ENCODE measurements around the gene MMP28.

MMP28 gene, protein sequence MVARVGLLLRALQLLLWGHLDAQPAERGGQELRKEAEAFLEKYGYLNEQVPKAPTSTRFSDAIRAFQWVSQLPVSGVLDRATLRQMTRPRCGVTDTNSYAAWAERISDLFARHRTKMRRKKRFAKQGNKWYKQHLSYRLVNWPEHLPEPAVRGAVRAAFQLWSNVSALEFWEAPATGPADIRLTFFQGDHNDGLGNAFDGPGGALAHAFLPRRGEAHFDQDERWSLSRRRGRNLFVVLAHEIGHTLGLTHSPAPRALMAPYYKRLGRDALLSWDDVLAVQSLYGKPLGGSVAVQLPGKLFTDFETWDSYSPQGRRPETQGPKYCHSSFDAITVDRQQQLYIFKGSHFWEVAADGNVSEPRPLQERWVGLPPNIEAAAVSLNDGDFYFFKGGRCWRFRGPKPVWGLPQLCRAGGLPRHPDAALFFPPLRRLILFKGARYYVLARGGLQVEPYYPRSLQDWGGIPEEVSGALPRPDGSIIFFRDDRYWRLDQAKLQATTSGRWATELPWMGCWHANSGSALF

DNA sequence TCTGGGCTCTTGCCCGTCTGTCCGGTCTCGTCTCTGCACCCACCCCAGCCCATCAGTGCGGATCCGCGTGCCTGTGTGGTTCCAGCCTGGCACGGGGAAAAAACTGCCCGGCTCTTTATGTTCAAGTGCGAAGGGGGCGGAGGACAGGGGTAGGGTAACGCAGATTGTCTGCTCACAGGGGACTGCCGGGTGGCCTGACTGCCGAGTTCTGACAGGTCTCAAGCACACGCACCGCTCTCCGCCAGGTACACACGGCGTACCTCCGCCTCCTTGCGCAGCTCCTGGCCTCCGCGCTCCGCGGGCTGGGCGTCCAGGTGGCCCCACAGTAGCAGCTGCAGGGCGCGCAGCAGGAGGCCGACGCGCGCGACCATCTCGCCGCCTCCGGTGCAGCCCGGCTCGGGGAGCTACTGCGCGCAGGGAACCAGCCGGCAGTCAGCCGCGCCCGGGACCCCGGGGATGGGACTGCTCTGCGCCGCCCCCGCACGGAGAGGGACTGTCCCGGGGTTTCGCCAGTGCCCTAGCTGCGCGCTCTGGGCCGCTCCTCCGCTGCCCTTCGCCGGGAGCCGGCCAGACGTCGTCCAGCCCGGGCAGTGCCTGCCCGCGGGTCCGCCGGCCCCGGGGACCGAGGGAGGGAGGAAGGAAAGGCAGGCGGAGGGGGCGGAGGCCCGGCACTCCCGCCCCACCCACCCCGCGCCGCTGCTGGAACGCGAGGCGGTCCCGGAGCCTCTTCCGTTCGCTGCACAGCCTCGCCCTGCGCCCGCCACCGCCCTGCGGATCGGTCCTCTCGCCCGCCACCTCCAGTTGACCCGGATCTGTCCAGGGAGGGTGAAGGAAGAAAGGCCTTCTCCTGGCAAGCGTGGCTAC is at the start of gene MMP28:
MMP28 (minus strand) TSS at position 635 of the 864 bp plus-strand sequence; CDS start at position 371, 264 bp downstream.
- peak; percentile 32 for DNase-seq (ENCODE audit: low read depth)

DNA sequence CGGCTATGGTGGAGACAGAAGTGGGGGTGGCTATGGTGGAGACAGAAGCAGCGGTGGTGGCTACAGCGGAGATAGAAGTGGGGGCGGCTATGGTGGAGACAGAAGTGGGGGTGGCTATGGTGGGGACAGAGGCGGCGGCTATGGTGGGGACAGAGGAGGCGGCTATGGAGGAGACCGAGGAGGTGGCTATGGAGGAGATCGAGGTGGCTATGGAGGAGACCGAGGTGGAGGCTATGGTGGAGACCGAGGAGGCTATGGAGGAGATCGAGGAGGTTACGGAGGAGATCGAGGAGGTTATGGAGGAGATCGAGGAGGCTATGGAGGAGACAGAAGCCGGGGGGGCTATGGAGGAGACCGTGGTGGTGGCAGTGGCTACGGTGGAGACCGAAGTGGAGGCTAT is 49.1 kb upstream of the MMP28 start:
- DNase-seq (ENCODE audit: low read depth): no peak

DNA sequence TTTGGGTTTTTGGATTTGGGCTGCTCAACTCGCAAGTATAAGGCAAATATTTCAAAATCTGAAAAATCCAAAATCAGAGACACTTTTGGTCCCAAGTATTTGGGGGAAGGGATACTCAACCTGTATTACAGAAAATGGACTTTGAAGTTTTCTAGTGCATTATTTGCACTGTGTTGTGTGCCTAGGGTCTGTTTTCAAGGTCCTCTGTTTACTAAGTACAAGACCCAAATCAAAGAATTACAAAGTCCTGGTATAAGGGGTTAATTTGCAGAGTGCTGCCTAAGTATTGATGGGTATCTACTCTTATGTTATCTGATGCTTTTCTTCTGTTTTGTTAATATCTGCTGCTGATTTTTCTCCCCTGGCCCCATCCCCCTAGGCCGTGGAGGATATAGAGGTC is 48.3 kb upstream of the MMP28 start:
- no peak for DNase-seq (ENCODE audit: low read depth)

DNA sequence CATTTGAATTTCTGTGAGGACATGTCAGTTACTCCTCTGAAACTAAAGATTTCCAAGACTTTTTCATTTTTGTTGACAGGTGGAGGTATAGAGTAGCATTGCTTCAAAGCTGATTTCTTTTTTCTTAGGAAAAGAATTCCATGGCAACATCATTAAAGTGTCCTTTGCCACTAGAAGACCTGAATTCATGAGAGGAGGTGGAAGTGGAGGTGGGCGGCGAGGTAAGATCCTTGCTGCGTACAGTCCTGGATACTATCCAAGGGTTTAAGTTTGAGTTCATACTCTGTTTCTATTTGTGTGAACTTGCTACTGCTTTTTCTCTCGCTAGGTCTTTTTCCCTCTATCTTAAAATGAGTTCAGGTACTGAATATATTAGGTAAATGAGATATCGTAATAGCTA is 46.8 kb upstream of the MMP28 start:
- DNase-seq (ENCODE audit: low read depth): no peak

DNA sequence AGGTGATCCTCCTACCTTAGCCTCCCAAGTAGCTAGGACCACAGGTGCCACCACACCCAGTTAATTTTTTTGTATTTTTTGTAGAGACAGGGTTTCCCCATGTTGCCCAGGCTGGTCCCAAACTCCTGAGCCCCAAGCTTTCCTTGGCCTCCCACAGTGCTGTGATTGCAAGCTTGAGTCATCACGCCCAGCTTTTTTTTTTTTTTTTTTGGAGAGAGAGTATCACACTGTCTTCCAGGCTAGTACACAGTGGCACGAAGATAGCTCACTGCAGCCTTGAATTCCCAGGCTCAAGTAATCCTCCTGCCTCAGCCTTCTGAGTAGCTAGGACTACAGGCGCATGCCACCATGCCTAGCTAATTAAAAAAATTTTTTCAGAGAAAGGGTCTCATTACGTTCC is 46.1 kb upstream of the MMP28 start:
- DNase-seq (ENCODE audit: low read depth): no peak

DNA sequence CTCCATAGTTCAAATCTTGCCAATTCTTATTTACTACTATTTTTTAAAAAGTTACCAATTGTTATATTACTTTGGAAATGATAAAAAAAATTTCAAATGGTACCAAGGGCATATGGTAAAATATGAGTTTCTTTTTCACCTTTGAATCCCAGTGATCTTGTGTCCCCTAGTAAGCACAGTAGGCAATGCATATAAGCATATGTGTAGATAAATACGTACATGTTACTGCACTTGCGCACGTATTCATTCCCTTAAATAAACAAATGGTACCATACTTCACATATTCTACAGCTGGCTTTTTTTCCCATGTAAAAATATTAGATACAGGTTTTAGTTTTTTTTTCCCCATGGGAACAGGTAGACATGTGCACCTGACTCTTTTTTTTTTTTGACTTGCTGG is 45.7 kb upstream of the MMP28 start:
- no peak for DNase-seq (ENCODE audit: low read depth)

DNA sequence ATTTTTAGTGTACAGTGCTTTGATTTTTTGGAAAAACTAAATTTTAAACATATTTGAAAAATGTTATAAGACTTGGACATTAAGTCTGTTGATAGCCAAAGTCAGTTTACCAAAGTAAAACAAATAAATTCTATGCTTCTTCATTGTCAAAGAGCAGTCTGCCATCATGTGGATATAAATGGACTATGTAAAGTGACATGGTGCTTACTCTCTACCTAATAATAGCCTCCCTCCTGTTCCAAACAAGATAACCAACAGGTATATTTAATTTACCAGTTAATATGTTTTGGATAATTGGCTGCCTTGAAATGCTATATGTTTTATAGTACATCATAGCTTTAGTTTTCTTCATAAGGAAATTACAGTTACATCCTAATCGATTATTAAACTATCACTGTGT is 29.8 kb upstream of the MMP28 start:
- DNase-seq (ENCODE audit: low read depth): no peak

DNA sequence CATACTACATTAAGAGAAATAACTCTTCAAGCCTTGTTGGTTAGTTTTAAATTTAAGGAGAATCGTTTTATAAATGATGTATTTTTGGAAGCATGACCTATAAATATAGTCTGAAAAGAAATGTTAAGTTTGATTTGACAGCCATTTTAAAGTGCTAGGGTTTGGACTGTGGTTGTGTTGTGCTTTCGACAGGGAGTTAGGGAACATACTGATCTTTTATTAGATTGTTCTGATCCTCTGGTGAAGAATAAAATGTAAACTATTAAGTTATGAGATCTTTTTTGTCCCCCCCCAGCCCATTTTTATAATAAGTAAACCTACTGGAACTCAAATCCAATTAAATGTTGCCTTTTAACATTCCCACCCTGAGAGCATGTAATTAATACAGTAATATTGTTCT is 25.9 kb upstream of the MMP28 start:
- no peak for DNase-seq (ENCODE audit: low read depth)

DNA sequence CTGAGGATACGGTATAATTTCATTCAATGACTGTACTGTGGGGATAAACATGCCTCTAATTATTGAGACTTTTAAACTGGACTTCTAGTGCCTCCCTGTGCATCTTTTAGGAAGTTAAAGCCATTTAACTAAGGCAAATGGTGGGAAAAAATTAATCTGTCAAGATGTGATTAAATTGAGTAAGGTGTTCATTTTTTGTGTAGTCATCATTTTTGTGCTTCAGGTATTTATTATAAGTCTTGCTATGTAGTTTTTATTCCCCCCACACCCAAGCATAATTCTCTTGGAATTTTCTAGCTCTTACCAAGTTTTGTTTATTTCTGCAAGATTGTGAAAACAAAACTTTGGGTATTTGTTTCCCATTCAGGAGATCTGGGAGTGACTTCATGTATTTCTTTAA is 24.0 kb upstream of the MMP28 start:
- no peak for DNase-seq (ENCODE audit: low read depth)

DNA sequence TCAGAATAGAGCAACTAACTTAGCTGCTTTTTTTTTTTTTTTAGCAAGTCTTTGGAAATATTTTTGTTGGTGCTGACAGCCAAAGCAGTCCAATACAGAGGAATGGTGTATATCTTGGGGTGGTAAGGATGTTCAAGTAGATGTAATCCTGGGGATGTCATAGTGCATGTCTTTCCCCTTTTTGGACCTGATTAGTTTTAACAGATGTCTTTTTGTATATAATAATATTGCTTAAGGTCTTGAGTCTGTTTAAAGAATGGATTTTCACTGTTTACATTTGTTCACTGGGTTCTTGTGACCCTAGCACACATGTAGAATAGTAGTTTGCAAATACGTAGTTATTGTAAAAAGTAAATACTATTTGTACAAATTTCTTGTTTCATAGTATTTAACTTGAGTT is 21.8 kb upstream of the MMP28 start:
- no peak for DNase-seq (ENCODE audit: low read depth)

DNA sequence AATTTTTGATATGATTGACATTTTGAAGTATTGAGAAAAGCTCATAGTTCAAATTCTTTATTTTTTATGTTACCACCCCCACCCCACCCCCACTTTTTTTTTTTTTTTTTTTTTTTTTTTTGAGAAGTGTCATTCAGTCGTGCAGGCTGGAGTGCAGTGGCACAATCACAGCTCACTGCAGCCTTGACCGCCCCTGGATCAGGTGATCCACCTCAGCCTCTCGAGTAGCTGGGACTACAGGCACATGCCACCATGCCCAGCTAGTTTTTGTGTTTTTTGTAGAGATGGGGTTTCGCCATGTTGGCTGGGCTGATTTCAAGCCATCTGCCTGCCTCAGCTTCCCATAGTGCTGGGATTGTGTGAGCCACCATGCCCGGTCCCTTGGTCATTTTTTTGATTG is 21.3 kb upstream of the MMP28 start:
- DNase-seq (ENCODE audit: low read depth): no peak

DNA sequence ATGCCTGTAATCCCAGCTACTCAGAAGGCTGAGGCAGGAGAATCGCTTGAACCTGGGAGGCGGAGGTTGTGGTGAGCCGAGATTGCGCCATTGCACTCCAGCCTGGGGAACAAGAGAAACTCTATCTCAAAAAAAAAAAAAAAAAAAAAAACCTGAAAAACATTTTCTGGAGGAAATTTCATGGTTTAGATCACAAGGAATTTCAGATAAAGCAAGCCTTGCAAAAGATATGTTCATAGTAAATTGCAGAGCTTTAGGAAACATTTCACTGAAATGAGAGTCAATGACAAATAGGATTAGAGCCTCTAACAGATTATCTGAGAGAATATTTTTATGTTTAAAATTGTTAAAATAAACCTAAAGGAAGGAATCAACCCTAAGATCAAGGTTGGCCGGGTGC is 17.0 kb upstream of the MMP28 start:
- no peak for DNase-seq (ENCODE audit: low read depth)

DNA sequence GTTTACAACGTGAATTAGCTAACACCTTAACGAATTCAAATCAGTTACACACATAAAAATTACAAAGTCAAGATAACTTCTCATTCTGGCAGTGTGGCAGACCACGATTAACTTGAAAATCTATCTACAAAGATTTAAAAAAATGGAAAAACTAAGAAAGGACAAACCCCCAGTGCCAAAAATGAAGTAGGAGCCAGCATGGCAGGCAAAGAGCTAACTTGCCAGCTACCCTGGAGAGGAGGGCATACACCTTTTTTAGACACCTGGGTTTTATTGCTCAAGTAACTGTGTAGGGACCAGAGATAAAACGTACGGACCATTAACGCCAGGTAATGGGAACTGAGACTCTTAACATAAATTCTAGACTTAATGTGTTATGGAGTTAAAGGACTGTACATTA is 16.3 kb upstream of the MMP28 start:
- no peak for DNase-seq (ENCODE audit: low read depth)

DNA sequence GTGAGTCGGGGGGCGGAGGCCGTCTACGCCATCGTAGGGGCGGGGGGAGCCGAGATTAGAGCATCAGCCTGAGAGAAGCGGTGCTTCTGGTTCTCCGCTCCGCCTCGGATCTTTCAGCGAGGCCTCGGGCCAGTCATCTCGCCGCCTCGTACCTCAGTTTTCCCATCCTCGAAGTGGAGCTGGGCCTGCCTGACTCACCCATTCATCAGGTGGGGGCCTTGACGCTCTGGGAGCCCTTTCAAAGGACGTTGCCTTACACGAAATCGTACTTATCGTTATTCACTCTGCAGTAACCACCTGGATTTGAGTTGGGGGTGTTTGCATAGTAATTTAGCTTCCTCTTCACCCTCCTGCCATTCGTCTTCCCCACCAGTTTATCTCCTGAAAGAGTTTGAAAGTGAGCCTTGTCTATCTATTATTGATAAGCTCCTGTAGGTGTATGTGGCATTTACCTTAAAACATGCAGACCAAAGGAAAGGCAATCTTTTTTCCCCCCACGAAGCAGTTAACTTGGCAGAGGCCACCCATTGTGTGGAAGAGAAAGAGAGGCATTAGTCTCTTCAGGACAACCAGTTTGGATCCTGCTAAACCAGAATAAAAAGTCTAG is 14.5 kb upstream of the MMP28 start:
- DNase-seq (ENCODE audit: low read depth): no peak

DNA sequence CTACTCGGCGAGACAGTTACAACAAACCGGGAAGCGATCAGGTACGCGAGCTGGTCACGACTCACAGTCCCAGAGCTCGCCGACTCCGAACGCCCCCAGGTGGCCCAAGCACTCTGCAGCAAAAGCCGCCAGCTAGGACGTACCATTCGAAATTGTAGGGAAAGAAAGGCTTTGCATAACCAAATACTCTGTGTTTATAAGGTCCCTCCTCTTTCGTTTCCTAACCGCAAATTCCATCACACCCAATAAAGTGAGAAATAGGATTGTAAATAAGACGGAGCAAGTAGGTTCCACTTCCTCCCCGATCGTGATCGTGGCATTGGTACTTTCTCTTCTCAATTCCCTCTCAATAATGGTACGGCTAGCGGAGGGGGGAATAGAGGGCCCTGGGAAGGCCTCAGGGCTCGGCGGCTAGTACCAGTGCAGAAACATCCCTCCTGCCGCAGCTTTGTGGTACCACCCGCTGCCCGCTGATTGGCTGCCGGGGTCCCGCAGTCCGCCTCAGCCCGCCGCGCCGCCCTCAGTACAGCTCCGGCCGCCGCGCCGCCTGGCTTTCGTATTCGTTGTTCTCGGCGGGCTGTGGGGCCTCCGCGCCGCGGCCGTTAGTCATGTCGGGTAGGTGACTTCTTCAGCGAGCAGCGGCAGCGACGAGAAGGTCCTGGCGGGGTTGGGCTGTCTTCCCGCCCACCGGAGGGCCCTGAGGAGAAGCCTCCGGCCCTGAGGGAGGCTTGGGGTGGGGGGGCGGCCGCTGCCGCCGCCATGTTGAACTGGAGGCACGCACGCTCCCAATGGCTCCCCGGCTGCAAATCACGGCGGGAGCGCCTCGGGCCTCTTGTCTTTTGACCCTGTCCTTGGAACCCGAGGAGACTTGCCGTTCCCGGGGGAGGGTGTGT is 13.8 kb upstream of the MMP28 start, which contains the start of gene TAF15:
TAF15 (plus strand) TSS at position 523 of the 893 bp plus-strand sequence; CDS start at position 609, 86 bp downstream.
- DNase-seq (ENCODE audit: low read depth): peak; percentile 94

DNA sequence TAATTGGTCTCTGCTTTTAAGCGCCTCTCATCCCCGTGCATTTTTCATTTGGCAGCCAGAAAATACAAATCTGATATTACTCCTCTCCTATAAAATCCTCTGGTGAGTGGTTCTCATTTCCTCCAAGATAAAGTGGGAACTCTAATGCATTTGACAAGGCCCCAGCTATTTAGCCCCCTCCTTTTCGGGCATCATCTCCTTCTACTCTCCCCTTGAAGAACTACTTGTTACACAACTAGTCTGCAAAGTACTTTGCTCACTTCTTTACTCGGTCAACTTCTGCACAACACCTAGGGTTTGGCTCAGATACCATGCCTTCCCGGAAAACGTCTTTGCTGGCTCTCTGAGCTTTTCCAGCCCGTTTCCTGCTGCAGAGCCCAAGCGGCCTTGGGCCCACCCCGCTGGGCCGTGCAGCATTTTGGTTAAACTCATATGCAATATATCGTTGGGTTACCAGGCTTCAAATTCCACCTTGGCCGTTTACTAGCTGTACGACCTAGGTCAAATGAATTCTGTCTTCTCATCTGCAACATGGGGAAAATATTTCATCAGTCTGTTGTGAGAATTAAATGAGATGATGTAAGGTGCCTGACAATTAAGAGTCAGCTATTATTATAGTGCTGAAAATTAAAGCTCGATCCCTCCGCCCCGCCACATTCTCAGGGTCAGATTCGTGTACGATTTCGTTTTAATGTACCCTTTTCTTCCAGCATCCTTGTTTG is 13.0 kb upstream of the MMP28 start:
- no peak for DNase-seq (ENCODE audit: low read depth)

DNA sequence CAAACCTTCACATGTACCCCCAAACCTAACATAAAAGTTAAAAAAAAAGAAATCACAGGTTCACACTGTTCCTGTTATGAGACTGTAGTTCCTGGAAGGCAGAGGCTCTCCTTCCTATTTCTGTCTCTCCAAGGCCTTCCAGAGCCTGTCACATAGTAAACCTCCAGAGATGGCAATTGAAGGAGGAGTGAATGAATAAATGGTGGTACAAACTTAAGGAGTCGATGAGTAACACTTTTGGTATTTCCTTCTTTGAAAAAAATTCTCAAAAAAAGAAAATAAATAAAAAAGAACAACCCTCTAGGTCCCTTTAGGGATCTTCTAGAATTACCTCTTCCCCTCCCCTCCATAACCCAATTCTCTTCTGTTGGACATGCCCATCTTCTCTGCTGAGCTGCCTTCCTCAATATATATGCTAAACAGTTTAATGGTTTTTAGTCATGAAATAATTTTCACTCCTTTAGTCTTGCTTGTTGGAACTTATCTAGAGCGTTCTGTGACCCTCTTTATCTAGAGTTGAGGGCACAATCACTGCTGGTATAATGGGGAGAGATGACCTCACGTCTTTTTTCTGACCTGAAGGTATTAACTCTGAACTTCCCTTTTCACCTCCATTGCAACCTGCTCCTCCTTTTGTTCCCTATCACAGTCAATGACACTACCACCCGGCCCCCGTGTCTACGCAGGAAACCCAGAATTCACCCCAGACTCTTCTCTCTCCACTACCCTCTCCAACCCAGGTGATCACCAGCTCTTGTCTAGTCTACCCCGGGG is 12.1 kb upstream of the MMP28 start:
- no peak for DNase-seq (ENCODE audit: low read depth)

DNA sequence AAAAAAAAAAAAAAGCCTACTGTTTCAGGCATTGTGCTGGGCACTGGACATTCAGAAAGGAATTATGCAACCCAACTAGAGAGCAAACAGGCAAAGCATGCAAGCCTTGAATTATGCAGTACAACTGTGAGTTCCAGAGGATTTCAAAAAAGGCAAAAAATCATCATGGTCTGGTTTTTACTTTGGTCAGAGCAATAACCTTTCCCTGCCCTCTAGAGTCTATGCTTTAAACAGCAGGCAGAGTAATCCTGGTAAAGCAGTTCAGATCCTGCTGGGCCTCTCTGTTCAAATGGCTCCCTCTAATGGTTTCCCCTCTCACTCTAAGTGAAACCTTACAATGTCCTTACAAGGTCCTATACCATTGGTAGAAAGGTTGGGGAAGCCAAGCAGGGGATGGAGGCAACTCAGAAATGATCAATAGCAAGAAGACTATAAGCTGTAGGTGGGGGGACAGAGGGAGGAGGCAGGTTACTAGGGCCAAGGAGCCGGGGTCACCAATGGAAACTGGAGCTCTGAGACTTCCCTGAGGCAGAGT is 9.3 kb upstream of the MMP28 start:
- DNase-seq (ENCODE audit: low read depth): no peak

DNA sequence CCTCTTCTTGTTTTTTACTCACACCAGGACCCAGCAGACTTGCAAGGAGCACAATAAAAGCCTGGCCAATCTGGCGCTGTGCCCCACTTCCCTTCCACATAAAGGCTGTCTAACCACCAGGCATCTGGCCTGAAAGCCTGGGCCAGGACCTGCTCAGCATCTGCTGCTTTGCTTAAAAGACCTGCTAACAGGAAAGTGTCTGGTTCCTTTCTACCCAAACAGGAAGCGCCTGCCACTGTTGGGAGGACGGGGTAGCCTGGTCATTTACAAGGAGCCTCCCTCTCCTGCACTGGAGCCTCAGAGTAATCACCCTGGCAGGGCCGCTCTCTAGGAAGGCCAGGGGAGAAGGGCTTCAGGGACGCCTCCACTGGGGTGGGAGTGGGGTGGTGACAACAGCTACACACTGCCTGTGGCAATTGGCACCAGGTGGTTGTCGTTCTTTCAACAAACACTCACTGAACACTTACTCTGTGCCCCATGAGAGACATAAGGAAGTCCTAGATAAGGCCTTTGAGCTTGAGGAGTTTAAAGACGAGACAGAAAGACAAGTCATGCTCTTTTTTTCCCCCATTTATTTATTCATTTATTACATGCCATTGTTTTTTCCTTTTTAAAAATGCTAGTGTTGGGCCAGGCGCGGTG is 6.3 kb upstream of the MMP28 start:
- no peak for DNase-seq (ENCODE audit: low read depth)
